ENCODE measurements around the gene RAI1.

Gene RAI1

DNA sequence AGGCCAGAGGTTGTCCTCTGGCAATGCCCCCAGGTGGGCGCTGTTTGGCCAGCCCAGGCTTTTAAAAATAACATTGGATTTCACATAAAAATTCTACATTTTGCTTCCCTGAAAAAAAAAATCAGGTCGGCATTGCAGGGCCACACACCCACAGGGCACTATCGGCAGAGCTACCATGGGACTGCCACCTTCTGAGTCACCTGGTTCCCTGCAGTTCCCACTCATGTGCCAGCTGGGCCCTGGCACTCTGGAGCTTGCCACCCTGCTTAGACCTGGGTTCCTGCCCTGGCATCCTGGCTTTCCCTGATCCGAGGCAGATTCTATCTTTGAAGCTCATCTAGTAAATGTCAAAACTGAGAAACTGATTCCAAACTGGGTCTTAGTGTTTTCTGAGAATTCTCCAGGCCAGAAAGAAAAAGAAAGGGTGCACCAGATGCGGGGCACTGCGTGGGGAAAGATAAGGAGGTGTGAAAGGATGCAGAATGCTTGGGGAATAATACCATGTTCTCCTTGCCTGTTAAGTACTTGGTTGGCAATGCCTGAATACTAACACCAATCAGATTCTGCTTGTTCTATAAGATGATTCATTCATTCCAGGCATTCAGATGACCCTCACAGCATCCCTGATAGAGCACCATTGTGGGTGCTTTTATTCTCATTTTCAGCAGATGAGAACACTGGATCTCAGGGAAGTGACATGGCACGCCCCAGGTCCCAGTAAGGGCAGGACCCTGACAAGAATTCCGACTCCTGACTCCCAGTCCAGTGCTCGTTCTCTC lies 51.8 kb downstream of the RAI1 start:
- DNase-seq (ENCODE audit: low spot score): no peak

DNA sequence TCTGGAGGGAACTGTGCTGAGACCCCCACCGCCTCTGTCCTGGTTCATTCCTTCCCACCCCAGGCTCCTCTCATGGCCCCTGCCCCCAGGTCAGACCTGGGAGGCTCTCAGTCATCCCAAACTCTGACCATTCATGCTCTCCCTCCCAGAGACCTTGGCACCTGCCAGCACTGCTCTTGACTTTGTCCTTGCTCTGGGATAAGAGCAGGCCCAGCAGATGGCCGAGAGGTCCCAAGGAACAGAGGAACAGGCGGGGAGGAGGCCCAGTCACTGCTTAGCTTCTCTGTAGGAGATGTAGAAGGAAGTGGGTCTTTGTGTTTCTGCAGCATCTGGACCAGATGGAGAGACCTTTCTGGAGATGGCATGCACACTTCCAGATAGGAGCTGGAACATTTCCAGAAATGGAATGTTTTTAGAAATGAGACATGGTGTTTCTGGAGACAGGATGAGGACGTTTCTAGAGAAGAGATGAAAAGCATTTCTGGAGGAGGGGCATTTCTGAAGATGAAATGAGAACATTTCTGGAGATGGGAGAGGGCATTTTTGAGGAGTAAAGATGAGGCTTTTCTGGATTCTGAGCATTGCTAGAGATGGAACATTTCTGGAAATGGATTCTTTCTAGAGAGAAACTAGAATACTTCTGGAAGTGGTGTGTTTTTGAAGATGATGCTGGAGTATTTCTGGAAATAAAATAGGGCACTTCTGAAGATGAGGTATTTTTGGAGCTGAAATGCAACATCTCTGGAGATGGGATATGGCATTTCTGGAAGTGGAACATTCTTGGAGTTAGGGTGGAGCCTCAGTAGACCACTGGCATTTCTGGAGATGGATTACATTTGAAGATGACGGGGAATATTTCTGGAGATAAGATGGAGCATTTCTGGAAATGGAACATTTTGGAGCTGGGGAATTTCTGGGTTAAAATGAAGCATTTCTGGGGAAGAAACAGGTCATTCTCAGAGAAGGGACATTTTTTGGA lies 55.2 kb downstream of the RAI1 start:
- DNase-seq (ENCODE audit: low spot score): no peak

DNA sequence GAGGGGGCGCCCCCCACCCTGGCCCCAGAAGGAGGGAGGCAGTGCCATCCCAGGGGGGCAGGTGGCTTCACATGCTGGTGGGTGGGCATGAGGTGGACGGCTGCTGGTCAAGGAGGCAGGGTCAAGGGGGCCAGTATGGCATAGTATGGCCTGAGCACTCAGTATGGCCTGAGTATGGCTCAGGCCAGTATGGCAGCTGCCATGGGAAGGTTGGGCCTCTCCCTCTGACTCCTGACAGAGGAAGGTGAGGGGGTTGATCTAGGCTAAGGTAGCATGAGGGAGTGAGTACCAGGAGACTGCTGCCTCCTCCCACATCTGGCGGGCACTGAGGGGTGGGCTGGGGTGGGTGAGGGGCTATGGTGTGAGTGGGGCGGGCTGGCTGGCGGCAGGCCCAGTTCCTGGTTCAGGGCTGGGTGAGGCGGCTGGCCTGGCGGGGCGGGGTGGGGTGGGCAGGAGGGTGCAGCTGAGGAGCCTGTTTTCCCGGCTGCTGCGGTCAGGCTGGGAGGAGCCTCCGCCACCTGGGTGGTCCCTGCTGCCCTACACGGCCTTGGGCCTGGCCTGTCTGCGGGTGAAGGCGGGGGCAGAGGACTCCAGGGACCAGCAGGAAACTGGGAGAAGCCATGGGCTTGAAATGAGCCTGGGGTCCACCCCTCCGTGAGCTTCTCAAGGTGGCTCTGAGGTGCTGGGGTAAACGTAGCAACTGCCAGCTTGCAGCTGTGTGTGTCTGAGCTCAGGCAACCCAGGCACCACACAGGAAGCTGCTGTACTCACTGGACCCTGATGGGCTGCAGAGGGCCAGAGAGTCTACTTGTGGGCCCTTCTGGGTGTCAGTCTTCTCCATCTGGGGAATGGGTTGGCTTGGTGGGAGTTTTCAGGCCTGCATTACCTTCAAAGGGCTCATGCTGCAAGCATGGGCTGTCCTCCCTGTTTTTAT lies 57.0 kb downstream of the RAI1 start:
- no peak for DNase-seq (ENCODE audit: low spot score)

DNA sequence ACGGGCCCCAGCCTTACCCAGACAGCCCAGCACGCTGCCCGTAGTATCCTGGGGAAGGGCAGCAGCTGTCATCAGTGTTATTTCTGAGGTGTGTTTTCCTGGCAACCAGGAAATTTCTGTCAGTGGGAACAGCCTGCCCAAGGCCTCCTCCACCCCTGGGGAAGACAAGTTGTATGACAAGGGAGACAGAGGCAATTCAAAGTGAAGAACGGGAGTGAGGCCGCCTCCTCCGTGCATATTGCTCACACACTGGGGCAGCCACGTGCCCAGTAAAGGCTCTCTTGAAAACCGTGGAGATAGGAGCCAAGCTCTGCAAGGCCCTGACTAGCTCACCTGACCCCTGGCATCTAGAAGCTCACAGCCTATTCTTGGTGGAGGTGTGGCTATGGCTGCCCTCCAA lies 57.6 kb downstream of the RAI1 start:
- no peak for DNase-seq (ENCODE audit: low spot score)

DNA sequence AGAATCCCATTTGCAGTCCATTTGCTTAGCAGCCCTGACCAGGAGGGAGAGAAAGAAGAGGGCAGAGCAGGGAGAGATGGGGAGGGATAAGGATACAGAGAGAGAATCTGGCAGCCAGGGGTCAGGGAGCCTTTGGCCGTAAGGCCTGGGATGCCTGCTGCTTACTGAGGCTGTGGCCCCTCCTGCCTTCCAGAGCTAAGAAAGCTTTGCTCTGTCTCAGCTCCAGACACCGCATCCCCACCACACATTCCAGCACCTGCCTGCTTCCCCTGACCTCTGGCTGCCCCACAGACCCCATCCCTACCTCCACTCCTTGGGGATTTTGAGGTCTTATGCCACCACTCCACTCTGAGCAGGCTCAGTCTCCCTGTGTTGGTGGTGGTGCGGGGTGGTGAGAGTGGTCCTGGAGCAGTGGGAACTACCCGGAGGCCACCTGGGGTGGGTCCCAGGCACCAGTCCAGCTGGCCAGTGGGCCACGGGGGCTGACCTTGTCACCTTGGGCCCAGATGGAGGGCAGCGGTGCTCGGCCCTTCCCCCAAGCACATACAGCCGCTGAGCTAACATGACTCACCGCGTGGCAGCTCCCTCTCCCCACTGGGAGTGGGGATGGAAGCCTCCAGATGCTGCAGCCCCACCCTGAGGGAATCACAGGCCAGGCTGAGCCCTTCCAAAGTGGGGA lies 58.3 kb downstream of the RAI1 start:
- no peak for DNase-seq (ENCODE audit: low spot score)

DNA sequence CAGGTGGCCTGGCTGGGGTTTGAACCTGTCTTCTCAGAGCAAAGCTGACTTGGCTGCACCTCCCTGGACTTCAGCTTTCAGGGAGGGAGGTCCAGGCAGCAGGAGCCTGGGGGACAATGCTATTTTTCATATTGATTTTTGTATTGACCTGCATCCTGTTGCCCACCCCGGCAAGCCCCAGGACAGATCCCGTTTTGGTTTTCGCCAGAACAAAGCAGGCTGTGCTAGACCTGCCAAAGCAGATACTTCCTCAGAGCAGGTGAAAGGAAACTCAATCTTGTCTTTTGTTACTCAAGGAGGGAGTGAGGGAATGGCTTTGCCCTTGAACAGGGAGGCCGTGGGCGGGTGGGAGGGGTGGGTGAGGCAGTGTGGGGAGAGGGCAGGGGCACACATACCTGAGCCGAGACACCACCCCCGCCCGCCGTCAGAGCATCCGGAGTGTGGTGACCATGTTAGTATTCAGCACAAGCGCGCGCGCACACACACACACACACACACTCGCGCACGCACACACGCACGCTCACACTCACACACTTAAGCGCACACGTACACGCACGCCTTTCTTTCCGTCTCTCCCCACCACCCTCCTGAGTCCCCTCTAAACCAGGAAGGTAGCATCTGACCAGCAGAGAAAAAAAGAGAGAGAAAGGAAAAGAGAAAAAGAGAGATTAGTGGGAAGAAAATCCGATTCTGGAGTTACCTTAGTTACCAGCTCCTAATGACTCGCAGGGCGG lies 59.5 kb downstream of the RAI1 start:
- no peak for DNase-seq (ENCODE audit: low spot score)

DNA sequence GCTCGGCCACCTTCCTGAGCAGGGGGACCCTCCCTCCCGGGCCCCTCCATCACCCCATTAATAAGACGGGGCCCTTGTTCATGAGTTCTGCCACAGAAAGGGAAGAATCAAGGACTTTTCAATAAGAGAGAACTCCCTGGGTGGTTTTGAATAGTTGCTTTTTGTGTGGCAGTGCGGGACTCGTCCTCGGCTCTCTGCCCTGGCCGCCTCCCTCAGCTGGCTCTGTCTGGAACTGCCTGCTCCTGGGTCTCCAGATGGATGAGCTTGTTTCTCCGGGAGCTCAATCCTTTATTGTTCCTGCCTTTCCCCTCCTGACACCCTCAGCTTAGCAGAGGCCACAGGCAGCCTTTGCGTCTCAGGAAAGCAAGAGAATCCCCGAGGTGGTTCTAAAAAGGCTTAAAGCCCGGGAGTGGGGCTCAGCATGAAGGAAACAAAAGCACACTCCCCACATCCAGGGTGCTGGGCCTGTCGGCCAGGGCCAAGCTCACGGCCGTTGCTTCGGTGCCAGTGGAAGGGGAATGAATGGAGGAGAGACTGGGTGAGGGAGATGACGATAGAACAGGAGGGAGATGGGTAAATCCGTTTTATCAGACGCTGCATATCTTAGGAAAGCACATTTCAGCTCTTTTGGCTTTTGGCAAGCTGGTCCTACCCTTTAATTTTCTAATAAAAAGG lies 60.2 kb downstream of the RAI1 start:
- no peak for DNase-seq (ENCODE audit: low spot score)

DNA sequence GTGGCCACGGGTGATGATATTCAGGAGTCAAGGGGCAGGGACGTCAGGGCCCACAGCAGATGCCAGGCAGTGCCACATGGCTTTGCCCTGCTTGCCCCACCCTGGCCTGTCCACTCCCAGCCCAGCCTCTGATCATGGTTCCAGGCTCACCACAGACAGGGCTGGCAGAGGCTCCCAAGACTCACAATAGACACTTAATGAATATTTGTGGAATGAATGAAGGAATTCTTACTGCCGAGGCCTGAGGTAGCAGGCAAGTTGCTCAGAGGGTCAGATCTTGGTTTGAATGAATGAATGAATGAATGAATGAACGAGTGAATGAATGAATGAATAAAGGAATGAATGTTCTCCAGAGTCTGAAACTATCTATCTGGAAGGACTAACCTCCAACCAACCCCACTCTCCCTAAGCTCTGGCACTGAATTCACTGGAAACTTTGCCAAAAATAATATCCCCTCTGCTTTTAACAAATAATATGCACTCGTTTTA lies 60.9 kb downstream of the RAI1 start:
- no peak for DNase-seq (ENCODE audit: low spot score)

DNA sequence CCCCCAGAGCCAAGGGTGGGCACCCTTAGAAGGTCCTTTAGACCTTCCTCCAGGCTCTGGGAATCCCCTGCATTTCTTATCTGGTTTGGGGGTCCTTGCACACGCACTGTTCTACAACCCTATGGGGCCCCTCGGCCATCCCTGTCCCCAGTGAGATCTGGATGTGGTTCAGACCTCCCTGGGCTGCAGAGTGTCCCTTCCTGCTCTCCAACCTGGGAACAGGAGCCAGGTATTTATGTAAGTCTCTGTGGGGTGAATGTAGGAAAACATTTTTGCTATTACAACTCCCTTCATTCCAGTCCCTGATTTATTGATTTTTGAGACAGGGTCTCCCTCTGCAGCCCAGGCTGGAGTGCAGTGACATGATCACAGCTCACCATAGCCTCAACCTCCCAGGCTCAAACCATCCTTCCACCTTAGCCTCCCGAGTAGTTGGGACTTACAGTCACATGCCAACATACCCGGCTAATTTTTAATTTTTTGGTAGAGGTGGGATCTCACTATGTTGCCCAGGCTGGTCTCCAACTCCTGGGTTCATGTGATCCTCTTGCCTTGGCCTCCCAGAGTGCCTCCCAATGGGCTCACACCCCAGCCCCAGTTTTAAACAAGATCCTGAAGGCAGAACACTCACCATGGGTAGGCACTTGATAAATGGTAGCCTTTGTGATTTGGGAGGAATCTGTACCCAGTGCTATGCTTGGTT lies 61.6 kb downstream of the RAI1 start:
- DNase-seq (ENCODE audit: low spot score): no peak

DNA sequence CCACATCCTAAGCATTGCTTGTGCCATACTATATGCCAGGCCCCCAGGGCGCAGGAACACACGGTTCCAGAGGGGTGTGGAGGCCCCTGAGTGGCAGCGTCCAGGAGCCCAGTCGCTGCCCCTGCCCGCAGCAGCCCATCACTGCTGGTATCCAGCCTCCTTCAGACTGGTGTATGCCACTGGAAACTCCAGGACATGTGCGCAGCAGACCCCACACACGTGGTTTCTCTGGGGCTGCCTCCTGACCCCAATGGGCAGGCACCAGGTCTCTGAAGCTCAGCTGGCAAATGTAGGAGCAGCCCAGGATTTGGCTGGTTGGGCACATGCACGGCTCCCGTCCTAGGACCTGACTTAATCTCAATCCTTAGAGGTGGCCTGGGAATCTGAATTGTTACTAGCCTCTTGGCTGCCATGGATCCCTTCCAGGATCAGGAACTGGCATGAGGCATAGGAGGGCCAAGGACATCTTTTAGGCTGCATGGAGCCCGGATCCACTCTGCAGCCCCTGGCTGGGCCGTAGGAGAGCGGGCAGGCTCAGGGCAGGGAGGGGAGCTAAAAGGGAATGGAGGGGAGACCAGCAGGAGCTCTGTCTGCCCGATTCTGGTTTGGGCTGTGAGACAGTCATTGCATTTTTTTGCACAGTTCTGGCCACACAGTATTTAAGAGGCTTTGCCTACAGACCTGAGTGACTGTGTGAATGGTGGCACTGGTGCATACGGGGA lies 62.3 kb downstream of the RAI1 start:
- DNase-seq (ENCODE audit: low spot score): no peak

DNA sequence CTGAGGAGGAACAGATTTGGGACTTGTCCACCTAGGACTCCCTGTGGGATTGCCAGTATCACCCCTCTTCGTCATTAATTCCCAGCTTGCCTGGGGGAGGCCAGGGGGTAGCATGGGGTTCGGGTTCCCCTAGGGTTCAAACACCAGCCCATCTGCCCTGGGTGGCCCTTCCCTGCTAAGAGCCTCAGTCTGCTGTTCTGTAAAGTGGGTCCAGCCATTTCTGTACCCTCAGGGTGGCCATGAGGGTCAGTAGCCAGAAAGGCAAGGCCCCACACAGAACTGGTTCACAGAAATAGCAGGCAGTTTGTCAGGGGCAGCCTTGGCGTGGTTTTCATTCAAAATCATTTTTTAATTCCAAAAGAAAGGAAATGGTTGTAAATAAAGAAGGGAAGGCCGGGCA lies 62.9 kb downstream of the RAI1 start:
- DNase-seq (ENCODE audit: low spot score): no peak

DNA sequence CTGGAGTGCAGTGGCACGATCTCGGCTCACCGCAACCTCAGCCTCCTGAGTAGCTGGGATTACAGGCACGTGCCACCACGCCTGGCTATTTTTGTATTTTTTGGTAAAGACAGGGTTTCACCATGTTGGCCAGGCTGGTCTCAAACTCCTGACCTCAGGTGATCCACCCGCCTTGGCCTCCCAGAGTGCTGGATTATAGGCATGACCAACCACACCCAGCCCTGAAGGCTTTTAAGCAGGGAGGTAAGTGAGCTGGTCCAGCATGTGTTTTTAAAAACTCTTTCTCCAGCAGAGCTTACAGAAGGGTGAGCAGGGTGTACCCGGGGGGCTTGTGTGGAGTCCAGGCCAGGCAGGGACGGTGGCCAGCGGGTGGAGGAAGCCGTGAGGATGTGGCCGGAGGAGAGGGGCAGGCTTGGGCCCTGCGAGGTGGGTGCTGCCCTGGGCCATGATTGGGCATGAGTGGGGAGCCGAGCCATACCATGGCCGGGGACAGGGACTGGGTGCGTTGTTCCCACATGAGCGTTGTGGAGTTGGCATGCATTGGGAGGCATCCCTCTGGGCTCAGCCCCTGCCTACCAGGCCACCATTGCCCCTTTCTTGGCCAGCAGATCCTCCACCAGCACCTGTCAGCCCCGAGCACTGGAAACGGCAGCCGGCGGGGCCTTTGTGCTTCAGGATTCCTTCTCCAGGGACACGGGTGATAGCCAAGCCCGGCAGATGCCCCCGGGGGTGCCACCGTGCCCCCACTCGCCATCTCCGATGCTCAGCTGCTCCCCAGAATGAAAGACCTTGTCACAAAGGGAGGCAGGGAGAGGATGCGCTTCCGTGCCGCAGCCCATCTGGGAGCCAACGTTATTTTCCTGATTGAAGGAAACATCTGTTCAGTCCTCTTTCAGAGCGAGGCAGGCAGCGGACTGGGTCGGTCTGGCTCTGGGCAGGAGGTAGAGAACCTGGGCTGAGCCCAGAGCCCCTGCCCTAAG lies 64.5 kb downstream of the RAI1 start:
- DNase-seq (ENCODE audit: low spot score): no peak

DNA sequence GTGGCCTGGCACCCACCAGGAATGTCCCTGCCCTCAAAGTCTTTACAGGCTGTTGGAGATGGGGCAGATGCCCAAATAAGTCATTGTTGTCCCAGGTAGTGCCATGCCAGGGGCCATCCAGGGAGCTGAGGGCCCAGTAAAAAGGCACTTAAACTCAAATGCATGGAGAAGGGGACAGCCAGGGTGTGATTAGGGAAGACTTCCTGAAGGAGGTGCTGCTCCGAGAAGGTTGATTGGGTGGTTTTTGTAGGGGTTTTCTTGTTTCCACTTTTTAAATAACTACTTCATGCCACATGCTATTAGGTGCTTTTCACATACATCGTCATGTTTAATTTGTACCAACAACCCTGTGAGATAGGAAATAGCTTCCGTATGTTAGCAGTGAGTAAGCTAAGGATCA lies 66.9 kb downstream of the RAI1 start:
- no peak for DNase-seq (ENCODE audit: low spot score)

DNA sequence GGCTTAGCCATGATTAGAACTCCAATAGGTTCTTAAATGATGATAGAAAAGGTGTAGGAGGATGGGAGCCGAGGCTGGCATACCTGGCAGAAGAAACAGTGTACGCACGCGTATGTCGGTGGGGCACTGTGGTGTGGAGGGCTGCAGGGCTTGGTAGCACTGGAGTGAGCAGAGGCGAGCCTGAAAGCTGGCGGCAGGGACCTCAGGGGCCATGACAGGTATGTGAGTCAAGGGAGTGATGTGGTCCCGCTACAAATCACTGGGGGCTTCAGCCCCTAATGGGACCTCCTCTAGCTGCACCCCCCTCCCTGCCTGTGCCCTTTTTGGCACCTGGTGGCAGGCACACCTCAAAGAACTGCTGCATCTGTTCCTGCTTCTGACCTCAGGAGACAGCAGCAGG lies 67.3 kb downstream of the RAI1 start:
- no peak for DNase-seq (ENCODE audit: low spot score)

DNA sequence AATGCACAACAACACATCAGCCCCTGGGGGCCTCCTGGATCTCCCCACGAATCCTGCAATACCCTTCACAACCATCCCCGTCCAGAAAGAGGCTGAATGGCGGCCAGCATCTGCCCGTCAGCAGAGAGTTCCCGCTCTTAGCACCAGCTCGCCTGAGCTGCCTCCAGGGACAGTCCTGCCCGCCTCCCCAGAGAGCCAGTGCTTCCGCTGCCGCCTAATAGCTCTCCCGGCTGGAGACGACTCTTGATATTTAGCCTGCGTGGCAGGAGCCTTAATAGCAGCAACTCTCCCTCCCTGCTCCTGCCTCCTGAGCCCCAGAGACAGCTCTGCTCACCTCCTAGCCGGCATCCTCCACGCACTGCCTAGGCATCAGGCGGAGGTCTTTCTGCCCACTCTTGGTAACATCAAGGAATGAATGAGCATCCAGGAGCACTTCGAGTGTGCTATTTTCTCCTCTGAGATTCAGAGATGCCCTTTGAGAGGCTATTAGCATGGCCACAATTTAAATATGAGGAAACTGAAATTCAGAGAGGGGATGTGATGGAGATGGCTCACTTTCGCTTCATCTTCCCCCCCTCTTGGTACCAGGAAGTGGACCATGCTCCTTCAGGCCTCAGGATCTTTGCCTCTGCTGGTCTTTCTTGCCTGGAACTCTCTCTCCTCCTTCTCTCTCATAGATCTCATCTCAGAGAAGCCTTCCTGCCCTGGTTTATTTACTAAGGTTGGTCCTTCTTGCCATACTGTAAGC lies 67.9 kb downstream of the RAI1 start:
- DNase-seq (ENCODE audit: low spot score): no peak

DNA sequence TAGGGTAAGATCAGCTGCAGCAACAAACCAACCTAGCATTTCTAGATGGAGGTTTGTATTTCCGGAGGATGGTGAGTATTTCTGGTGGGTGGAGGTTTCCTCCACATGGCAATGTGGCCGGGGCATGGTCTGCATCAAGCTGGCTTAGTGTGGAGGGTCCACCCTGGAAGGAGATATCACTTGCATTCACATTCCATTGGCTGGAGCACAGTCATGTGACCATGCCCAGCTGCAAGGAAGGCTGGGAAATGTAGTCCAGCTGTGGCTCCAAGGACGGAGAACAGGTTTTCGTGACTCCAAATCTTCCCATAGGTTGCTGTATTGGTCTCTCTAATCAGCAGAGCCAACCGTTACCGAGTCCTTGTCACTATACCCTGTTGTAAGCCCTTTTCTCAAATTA lies 68.7 kb downstream of the RAI1 start:
- DNase-seq (ENCODE audit: low spot score): no peak

DNA sequence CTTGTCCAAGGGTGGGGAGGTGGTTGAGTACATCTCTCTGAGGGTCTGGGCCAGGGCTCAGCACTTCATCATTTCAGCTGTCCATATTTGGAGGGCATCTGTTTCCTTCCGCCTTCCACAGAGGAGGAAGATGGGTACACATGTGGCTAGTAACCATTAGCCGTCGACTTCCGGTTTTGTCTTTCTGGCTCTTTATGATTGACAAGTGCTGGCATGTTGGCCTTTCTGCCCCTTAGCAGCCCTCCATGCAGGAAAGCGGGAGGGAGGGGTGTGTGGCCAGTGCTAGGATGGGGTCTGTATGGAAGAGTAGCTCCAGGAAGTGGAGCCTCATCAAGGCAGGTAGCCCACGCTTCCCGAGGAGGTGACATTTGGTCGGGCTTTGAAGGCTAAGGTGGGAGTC lies 69.6 kb downstream of the RAI1 start:
- DNase-seq (ENCODE audit: low spot score): no peak

Measured in left forelimb (tissue), 1 donor.